Measurements from ENCODE around the gene TRIM26. TPM values are rescaled to one million over a fixed set of nuclear protein-coding genes. Genes with fewer than 3 reads are reported as not detected.

Gene TRIM26
- polyA plus RNA-seq, 1 donor from 2014 or later = 25.9 TPM

DNA sequence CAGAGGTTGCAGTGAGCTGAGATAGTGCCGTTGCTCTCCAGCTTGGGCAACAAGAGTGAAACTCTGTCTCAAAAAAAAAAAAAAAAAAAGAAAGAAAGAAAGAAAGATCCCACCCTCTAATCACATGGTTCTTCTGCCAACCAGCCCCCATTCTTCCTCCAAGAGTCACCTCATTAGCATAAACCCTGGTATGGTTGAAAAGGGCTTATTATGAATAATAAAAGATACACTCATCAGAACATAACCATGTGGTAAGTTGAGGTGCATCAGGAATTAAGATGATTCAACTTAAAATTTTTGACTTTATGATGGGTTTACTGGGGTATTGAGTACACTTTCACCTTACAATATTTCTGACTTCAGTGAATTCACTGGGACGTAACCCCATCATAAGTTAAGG lies 78.1 kb downstream of the TRIM26 start:
- Histone ChIP-seq H3K36me3 (ENCODE audit: insufficient read depth, low read length) (no peaks in the 10 kb centered on the region), H3F3A (ENCODE audit: insufficient read depth, low read length, poor library complexity, severe bottlenecking) (no peaks in the 10 kb centered on the region), H2AFZ (ENCODE audit: low read depth, low read length) (no peak overlapping the region), H3K4me2 (ENCODE audit: low read length) (no peak overlapping the region), H3K79me2 (replicated peaks; ENCODE audit: insufficient read depth, low read length) (no peaks in the 10 kb centered on the region), H3K27me3 (ENCODE audit: insufficient read depth, low read depth, low read length) (peaks cover 15% of the 10 kb centered on the region), H3K9me3 (ENCODE audit: low read length) (no peaks in the 10 kb centered on the region), H3K4me3 (ENCODE audit: low read length) (no peak overlapping the region), H3K9me2 (ENCODE audit: insufficient read depth, low read length) (no peaks in the 10 kb centered on the region), H4K20me1 (ENCODE audit: insufficient read depth) (no peaks in the 10 kb centered on the region), H3K27ac (ENCODE audit: low read length) (no peak overlapping the region), H3K9ac (ENCODE audit: low read length) (no peak overlapping the region)
- TF ChIP-seq SMC3 (conservative IDR thresholded peaks at IDR 0.05; ENCODE audit: poor library complexity) (no peak), RAD21 (conservative IDR thresholded peaks at IDR 0.05) (no peak), TAF1 (IDR thresholded peaks at IDR 0.05; ENCODE audit: low read depth) (no peak), EZH2 (IDR thresholded peaks at IDR 0.05; ENCODE audit: borderline replicate concordance, insufficient read depth, low read length, poor library complexity, severe bottlenecking) (no peak), MXI1 (conservative IDR thresholded peaks at IDR 0.05; ENCODE audit: poor library complexity, severe bottlenecking) (no peak), POLR2AphosphoS5 (IDR thresholded peaks at IDR 0.05) (no peak), EP300 (conservative IDR thresholded peaks at IDR 0.05; ENCODE audit: poor library complexity, severe bottlenecking) (no peak)
- TF ChIP-seq, protein P1, sequence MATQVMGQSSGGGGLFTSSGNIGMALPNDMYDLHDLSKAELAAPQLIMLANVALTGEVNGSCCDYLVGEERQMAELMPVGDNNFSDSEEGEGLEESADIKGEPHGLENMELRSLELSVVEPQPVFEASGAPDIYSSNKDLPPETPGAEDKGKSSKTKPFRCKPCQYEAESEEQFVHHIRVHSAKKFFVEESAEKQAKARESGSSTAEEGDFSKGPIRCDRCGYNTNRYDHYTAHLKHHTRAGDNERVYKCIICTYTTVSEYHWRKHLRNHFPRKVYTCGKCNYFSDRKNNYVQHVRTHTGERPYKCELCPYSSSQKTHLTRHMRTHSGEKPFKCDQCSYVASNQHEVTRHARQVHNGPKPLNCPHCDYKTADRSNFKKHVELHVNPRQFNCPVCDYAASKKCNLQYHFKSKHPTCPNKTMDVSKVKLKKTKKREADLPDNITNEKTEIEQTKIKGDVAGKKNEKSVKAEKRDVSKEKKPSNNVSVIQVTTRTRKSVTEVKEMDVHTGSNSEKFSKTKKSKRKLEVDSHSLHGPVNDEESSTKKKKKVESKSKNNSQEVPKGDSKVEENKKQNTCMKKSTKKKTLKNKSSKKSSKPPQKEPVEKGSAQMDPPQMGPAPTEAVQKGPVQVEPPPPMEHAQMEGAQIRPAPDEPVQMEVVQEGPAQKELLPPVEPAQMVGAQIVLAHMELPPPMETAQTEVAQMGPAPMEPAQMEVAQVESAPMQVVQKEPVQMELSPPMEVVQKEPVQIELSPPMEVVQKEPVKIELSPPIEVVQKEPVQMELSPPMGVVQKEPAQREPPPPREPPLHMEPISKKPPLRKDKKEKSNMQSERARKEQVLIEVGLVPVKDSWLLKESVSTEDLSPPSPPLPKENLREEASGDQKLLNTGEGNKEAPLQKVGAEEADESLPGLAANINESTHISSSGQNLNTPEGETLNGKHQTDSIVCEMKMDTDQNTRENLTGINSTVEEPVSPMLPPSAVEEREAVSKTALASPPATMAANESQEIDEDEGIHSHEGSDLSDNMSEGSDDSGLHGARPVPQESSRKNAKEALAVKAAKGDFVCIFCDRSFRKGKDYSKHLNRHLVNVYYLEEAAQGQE (IDR thresholded peaks at IDR 0.05; ENCODE audit: borderline replicate concordance) = no peak
- TF ChIP-seq, protein P2, sequence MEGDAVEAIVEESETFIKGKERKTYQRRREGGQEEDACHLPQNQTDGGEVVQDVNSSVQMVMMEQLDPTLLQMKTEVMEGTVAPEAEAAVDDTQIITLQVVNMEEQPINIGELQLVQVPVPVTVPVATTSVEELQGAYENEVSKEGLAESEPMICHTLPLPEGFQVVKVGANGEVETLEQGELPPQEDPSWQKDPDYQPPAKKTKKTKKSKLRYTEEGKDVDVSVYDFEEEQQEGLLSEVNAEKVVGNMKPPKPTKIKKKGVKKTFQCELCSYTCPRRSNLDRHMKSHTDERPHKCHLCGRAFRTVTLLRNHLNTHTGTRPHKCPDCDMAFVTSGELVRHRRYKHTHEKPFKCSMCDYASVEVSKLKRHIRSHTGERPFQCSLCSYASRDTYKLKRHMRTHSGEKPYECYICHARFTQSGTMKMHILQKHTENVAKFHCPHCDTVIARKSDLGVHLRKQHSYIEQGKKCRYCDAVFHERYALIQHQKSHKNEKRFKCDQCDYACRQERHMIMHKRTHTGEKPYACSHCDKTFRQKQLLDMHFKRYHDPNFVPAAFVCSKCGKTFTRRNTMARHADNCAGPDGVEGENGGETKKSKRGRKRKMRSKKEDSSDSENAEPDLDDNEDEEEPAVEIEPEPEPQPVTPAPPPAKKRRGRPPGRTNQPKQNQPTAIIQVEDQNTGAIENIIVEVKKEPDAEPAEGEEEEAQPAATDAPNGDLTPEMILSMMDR (IDR thresholded peaks at IDR 0.05; ENCODE audit: poor library complexity, severe bottlenecking) = no peak

Other genes starting within 250 kb of the TRIM26 start
- 42.8 and 51.4 TPM in 2 replicates for gene POLR1H, start 152.1 kb downstream of the TRIM26 start, polyA plus RNA-seq
- 39.7 and 48.1 TPM in 2 replicates for gene PPP1R11, start 146.2 kb downstream of the TRIM26 start, polyA plus RNA-seq
- not detected in 2 replicates for gene RNF39, start 137.6 kb downstream of the TRIM26 start, polyA plus RNA-seq
- not detected in 2 replicates for gene TRIM31, start 100.3 kb downstream of the TRIM26 start, polyA plus RNA-seq
- gene TRIM40, start 77.3 kb downstream of the TRIM26 start, polyA plus RNA-seq = not detected in 2 replicates
- gene TRIM10, start 52.2 kb downstream of the TRIM26 start, polyA plus RNA-seq = not detected in 2 replicates
- not detected in 2 replicates for gene TRIM15, start 49.9 kb downstream of the TRIM26 start, polyA plus RNA-seq
- gene TRIM39, start 113.5 kb upstream of the TRIM26 start, polyA plus RNA-seq = 9.2 and 14.0 TPM in 2 replicates
- 109 and 116 TPM in 2 replicates for gene RPP21, start 131.8 kb upstream of the TRIM26 start, polyA plus RNA-seq

Data from neural cell (in vitro differentiated cells).